Amniotic epithelial cell (primary cell): Measurements from ENCODE around the gene ANKRD2.
A peak's percentile ranks its signal among the peaks of the same experiment; 100 is the strongest.

Experiments used
- DNase-seq: peaks from one replicate; pipeline ENCODE4 v3.0.0-alpha.2; 2010; ENCODE audit warnings: low read depth

ANKRD2 gene

DNA sequence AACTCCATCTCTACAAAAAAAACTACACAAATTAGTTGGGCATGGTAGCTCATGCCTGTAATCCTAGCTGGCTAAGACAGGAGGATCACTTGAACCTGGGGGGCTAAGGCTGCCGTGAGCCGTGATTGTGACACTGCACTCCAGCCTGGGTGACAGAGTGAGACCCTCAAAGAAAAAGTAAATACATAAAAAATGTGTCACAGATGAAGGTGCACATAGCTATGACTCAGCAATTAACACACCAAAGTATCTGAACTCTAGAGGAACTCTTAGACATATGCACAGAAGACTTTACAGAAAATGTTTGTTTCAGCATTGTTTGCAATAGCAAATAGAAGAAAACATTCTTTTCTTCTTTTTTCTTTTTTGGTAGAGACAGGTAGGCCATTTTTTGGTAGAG is 25.2 kb downstream of the ANKRD2 start:
- DNase-seq = no peak

GRCh38 chr10:97598407-97599271 is 26.1 kb downstream of the ANKRD2 start:
- DNase-seq = no peak

GRCh38 chr10:97599272-97599619 is 26.7 kb downstream of the ANKRD2 start:
- DNase-seq = no peak

DNA sequence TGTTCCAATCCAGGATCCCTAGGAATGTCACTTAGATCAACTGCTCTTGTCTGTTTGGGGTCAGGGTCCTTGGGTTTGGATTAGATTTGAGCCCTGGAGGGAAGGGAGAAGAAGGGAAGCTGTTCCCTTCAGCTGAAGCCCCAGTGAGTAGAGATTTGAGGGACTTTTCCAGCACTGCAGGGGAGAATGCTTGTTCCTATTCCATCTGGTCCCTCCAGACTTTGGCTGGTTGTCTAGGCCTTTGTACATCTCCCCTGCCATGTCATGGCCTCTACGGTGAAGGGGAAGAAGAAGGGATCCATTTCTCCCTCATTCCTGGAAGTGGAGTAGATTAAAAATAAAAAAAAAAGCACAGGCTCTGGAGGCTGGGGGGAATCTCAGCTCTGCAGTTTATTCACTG is 28.0 kb downstream of the ANKRD2 start:
- DNase-seq = no peak

DNA sequence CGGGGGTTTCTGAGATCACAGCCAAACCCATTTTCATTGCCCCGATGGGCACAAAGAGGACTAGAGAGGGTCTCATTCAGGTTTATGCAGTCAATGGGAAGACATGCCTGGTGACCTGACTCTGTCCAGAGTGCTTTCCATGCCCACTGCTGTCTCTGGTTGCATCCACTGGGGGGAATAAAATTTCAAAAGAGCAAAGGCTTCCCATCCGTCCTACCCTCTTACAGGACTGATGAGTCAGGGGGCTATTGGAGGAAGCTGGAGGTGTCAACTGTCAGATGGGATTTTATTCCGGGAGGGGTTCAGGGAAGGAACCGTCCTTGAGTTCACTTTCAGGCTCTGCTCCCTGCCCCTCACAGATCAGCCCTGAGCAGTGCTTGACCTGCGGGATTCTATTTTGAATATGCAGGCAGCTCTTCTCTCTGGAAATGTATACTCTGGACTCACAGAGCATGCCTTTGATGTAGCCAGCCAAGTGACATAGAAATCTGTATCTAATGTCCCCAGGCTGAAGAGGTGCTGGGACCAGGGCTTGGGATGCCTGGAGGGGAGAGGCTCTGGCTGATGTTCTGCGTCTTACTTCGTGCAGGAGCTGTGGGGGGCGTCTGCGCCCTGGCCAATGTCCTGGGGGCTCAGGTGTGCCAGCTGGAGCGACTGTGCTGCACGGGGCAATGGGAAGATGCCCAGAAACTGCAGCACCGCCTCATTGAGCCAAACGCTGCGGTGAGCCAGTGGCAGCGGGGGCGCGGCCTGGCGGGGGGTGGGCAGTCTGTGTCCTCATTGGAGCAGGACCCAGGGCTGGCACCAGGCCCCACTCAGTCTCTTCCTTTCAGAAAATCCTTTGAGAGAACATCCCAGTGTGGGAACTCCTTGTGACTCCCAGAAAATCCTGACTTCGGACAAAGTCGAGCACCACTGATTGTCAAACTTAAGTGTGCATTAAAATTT is 29.0 kb downstream of the ANKRD2 start:
- no peak for DNase-seq

- no peak for DNase-seq
Observed at GRCh38 chr10:97607095-97607636, 34.6 kb downstream of the ANKRD2 start.

- DNase-seq = no peak
Observed at GRCh38 chr10:97608991-97609561, 36.5 kb downstream of the ANKRD2 start.

DNA sequence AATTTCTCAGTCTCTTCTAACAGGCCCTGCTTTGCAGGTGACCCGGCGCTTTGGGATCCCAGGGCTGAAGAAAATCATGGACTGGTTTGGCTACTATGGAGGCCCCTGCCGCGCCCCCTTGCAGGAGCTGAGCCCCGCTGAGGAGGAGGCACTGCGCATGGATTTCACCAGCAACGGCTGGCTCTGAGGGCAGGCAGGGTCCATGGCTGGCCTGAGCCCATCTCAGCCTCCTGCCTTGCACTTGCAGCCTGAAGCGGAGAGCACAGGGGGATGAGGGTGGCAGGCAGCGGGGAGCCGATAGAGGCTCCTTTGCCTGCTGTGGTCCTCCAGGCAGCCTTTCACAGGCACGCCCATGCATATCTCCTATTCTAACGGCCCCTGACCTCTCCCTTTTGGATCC is 38.9 kb downstream of the ANKRD2 start:
- DNase-seq = no peak

DNA sequence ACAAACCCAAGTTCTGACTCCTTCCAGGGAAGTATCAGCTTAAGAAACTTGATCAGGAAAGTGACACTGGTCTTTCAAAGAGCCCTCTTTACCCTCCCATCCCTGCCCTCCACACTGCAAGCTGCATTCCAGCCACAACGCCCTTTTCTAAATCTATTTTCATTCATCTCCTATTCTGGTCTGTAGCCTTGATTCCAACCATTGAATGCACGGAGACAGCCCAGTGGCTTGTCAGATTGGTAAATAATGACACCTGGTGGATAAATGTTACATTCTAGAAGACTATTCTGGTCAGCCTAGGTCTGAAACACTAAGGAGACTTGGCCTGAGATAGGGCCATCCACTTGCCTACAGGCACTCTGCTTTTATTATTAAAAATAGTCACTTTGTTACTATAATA is 39.8 kb downstream of the ANKRD2 start:
- DNase-seq = peak; percentile 51

GRCh38 chr10:97618285-97618684 is 45.7 kb downstream of the ANKRD2 start:
- DNase-seq = no peak

DNA sequence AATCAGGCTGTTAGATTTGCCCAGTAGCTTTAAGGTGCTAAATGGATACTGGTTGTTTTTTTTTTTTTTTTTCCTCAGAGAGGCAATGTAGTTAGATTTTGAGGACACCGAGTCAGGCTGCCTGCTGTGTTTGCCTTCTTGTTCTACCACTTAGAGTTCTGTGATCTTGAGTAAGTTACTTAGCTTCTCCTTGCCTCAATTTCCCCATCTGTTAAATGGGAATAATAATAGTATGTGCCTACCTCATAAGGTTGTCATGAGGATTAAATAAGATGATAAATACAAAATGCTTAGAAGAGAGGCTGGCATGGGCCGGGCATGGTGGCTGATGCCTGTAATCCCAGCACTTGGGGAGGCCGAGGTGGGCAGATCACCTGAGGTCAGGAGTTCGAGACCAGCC is 46.2 kb downstream of the ANKRD2 start:
- no peak for DNase-seq

DNA sequence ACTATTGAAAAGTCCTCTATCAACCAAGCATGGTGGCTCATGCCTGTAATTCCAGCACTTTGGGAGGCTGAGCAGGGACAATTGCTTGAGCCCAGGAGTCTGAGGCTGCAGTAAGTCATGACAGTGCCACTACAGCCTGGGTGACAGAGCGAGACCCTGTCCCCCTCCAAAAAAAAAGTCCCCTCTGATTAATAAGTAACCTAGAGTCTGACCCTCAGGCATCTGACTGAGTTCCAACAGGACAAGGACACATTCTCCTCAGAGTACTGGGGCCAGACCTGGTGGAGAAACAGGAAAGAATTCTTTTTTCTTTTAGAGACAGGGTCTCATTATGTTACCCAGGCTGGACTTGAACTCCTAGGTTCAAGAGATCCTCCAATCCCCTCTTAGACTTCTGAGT is 50.7 kb downstream of the ANKRD2 start:
- no peak for DNase-seq

DNA sequence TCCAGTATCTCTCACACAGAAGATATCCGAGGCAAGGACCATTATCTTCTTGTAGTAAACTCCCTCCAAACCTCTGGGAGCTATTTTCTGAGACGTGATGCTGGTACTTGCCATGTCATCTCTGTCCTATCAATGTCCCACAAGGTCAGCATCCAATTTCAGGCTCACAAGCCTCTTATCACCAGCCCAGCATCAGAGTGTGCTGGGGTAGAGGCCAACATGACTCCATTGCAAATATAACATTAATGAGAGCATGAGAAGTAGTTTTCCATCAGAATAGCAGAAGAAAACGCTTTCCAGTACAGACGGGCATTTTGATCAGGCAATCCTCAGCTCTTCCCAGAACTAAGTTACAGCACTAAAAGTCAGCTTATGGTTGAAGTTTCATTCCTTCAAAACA is 55.2 kb downstream of the ANKRD2 start:
- no peak for DNase-seq

- DNase-seq = no peak
Observed at GRCh38 chr10:97628228-97628627, 55.6 kb downstream of the ANKRD2 start.

DNA sequence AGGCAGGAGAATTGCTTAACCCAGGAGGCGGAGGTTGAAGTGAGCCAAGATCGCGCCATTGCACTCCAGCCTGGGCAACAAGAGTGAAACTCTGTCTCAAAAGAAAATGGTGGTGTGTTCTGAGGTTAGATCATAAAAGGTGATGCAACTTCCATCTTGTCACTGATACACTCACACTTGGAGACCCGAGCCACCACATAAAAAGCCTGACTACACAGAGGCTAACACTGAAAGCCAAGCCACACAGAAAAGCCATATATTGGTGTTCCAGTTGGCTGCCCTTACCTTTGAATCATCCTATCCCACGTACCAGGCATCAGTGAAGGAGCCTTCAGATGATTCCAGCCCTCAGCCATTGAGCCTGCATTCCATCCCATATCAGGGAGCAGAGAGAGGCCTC is 56.7 kb downstream of the ANKRD2 start:
- no peak for DNase-seq

- DNase-seq = no peak
Observed at GRCh38 chr10:97631098-97631497, 58.5 kb downstream of the ANKRD2 start.

GRCh38 chr10:97632949-97633884 is 60.6 kb downstream of the ANKRD2 start, which contains the start of gene MORN4:
TSS of gene MORN4 (minus strand) at chr10:97633500. CDS start at chr10:97619653, 13,847 bp downstream.
- DNase-seq = peak; percentile 85
